Hepatocyte (in vitro differentiated cells): ENCODE measurements around the gene CCR3. TPM values are rescaled to one million over a fixed set of nuclear protein-coding genes. Genes with fewer than 3 reads are reported as not detected.

ENCODE experiments used
- DNase-seq: peaks from one replicate; pipeline ENCODE4 v3.0.0-alpha.2; 2016; ENCODE audit warnings: low spot score
- H2AFZ ChIP-seq: fragments of 200-600 bp; sonication (generic); 2 replicates; pipeline ENCODE4 v1.6.0; 2016; ENCODE audit warnings: antibody characterized with exemption, mild to moderate bottlenecking
- H3K27ac ChIP-seq: fragments of 200-600 bp; sonication (generic); 2 replicates; pipeline ENCODE4 v1.5.1; 2016; ENCODE audit warnings: mild to moderate bottlenecking
- H3K27me3 ChIP-seq: fragments of 200-600 bp; sonication (generic); 2 replicates; pipeline ENCODE4 v1.6.1; 2016
- H3K36me3 ChIP-seq: fragments of 200-600 bp; sonication (generic); replicated peaks from 2 replicates; pipeline ENCODE4 v1.5.1; 2016; ENCODE audit warnings: low read depth; ENCODE audit not compliant: insufficient read depth
- H3K4me1 ChIP-seq: fragments of 200-600 bp; sonication (generic); 2 replicates; pipeline ENCODE4 v1.5.1; 2016; ENCODE audit warnings: mild to moderate bottlenecking, moderate library complexity; ENCODE audit not compliant: insufficient read depth
- H3K4me2 ChIP-seq: fragments of 200-600 bp; sonication (generic); 2 replicates; pipeline ENCODE4 v1.6.0; 2016
- H3K4me3 ChIP-seq: fragments of 200-600 bp; sonication (generic); 2 replicates; pipeline ENCODE4 v1.5.1; 2016; ENCODE audit warnings: mild to moderate bottlenecking
- H3K79me2 ChIP-seq: fragments of 200-600 bp; sonication (generic); 2 replicates; pipeline ENCODE4 v1.6.0; 2017; ENCODE audit warnings: mild to moderate bottlenecking
- H3K9me2 ChIP-seq: fragments of 200-600 bp; sonication (generic); replicated peaks from 2 replicates; pipeline ENCODE4 v1.6.0; 2017; ENCODE audit warnings: mild to moderate bottlenecking; ENCODE audit not compliant: insufficient read depth
- H3K9me3 ChIP-seq: fragments of 200-600 bp; sonication (generic); 2 replicates; pipeline ENCODE4 v1.5.1; 2016; ENCODE audit warnings: low read depth, mild to moderate bottlenecking
- H4K20me1 ChIP-seq: fragments of 200-600 bp; sonication (generic); 2 replicates; pipeline ENCODE4 v1.6.0; 2016; ENCODE audit warnings: mild to moderate bottlenecking; ENCODE audit not compliant: insufficient read depth, poor library complexity, severe bottlenecking
- EZH2 ChIP-seq: fragments of 200-600 bp; sonication (generic); IDR thresholded peaks from 2 replicates; pipeline ENCODE4 v1.6.1; 2016; ENCODE audit warnings: antibody characterized with exemption, mild to moderate bottlenecking, borderline replicate concordance
- EZH2phosphoT487 ChIP-seq: fragments of 200-600 bp; sonication (generic); IDR thresholded peaks from one replicate; pipeline ENCODE4 v1.6.1; 2018; ENCODE audit warnings: antibody characterized with exemption, mild to moderate bottlenecking, low read depth, moderate library complexity; ENCODE audit not compliant: unreplicated experiment, severe bottlenecking
- WGBS: methylation state at CpG from one replicate; pipeline ENCODE4 v1.1.6; 2016; ENCODE audit warnings: low lambda C conversion rate; ENCODE audit errors: missing lambda C conversion rate; 5-methylcytosine and 5-hydroxymethylcytosine counted together
- polyA plus RNA-seq: library from polyadenylated mRNA; unstranded; fragments of >200 nt; fragmentation: Nextera tagmentation; extraction: Ambion mirVana; gene quantifications from 2 replicates; pipeline ENCODE4 v1.2.1, GENCODE V29; 2016
- total RNA-seq: library from RNA; depleted of rRNA; stranded (reverse); fragments of >200 nt; gene quantifications from 2 replicates; pipeline ENCODE4 v1.2.3, GENCODE V29; 2014
- TF ChIP-seq, protein P1 (sequence below): fragments of 200-600 bp; sonication (generic); IDR thresholded peaks from 2 replicates; pipeline ENCODE4 v1.5.1; 2016; ENCODE audit warnings: antibody characterized with exemption, mild to moderate bottlenecking; ENCODE audit not compliant: poor library complexity

CCR3 gene
- total and polyA plus RNA-seq, 2 experiments from 2014 or later, result 0.12 TPM; not detected in 1

- H3K27ac ChIP-seq, result no peak overlapping the region
- no peaks in the 10 kb centered on the region for H3K27me3 ChIP-seq
- 82% methylated on average over 6 of the region's 6 CpGs for WGBS
Measured at GRCh38 chr3:46284981-46285683, 42.9 kb downstream of the CCR3 start.

DNA sequence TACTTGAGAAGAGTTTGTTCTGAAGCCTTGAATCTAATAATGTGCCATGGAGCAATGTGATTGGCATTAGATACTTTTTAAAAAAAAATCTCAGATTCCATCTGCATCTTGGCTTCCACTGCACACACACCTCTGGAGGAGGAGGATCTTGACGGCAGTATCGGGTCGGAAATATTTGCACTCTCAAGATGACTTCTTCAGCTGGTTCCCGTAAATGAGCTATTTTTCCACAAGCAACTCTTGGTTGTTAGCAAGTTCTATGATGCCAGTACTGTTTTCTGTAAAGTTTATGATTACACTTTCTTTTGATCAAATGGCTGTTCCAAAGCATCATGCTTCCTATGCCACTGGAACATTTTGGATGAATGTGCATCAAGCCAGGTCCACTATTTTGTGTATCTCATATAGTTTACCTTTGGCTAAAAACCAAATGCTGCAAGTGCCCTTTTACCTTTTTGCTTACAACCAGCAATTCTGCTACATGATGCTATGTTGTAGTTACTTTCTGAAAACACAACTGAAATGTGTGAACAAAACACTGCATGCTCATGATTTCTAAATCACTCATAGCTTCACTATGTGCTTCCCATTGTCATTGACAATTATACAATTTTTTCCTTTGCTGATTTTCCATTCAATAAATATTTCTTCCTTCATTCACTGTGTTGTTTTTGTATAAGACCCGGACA, 43.8 kb downstream of the CCR3 start:
- Histone ChIP-seq H3K27me3 (no peaks in the 10 kb centered on the region), H3K4me3 (no peak overlapping the region), H3K9me2 (no peaks in the 10 kb centered on the region), H2AFZ (no peak overlapping the region), H3K4me1 (no peaks in the 10 kb centered on the region), H3K4me2 (no peak overlapping the region), H4K20me1 (no peaks in the 10 kb centered on the region), H3K27ac (no peak overlapping the region), H3K79me2 (no peaks in the 10 kb centered on the region), H3K9me3 (no peaks in the 10 kb centered on the region), H3K36me3 (no peaks in the 10 kb centered on the region)
- no peak for TF ChIP-seq EZH2phosphoT487
- TF ChIP-seq, protein P1, sequence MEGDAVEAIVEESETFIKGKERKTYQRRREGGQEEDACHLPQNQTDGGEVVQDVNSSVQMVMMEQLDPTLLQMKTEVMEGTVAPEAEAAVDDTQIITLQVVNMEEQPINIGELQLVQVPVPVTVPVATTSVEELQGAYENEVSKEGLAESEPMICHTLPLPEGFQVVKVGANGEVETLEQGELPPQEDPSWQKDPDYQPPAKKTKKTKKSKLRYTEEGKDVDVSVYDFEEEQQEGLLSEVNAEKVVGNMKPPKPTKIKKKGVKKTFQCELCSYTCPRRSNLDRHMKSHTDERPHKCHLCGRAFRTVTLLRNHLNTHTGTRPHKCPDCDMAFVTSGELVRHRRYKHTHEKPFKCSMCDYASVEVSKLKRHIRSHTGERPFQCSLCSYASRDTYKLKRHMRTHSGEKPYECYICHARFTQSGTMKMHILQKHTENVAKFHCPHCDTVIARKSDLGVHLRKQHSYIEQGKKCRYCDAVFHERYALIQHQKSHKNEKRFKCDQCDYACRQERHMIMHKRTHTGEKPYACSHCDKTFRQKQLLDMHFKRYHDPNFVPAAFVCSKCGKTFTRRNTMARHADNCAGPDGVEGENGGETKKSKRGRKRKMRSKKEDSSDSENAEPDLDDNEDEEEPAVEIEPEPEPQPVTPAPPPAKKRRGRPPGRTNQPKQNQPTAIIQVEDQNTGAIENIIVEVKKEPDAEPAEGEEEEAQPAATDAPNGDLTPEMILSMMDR, result no peak
- no peak for DNase-seq
- WGBS, result 94% methylated on average over 5 of the region's 5 CpGs

More at GRCh38 chr3:46284981-46285683, 42.9 kb downstream of the CCR3 start:
- Histone ChIP-seq H2AFZ (no peak overlapping the region), H3K4me3 (no peak overlapping the region), H3K36me3 (no peaks in the 10 kb centered on the region), H3K4me2 (no peak overlapping the region), H3K9me2 (no peaks in the 10 kb centered on the region), H3K79me2 (no peaks in the 10 kb centered on the region), H4K20me1 (no peaks in the 10 kb centered on the region), H3K9me3 (no peaks in the 10 kb centered on the region), H3K4me1 (no peaks in the 10 kb centered on the region)
- TF ChIP-seq, protein P1, result no peak
- no peak for TF ChIP-seq EZH2
- no peak for DNase-seq

DNA sequence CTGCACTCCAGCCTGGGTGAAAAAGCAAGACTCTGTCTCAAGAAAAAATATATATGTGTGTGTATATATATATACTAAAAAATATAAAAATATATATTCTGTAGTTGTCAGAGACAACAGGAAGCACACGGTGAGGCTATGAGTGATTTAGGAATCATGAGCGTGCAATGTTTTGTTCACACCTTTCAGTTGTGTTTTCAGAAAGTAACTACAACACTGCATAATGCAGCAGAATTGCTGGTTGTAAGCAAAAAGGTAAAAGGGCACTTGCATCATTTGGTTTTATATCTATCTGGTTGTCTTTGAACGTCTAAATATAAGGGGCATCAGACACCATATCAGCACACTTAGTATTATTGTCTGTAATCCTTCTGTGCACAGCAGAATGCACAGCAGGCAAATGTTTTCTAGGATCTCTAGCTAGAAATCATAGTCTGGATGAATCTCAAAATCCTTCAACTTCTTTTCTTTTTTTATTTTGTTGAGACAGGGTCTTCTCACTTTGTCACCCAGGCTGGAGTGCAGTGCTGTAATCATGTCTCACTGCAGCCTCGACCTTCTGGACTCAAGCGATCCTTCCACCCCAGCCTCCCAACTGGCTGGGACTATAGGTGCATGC, 44.8 kb downstream of the CCR3 start:
- Histone ChIP-seq H3K9me3 (no peaks in the 10 kb centered on the region), H3K36me3 (no peaks in the 10 kb centered on the region), H3K4me3 (no peak overlapping the region), H3K4me1 (no peaks in the 10 kb centered on the region), H3K79me2 (no peaks in the 10 kb centered on the region), H3K27ac (no peak overlapping the region), H3K27me3 (no peaks in the 10 kb centered on the region), H3K4me2 (no peak overlapping the region), H2AFZ (no peak overlapping the region), H4K20me1 (no peaks in the 10 kb centered on the region), H3K9me2 (no peaks in the 10 kb centered on the region)
- WGBS, result 94% methylated on average over 5 of the region's 5 CpGs
- no peak for DNase-seq
- TF ChIP-seq, protein P1, result no peak
- TF ChIP-seq EZH2phosphoT487 (no peak), EZH2 (no peak)
